ENCODE results near the gene ZCCHC7. TPM values are rescaled to one million over a fixed set of nuclear protein-coding genes. Genes with fewer than 3 reads are reported as not detected.

ZCCHC7 gene
- total and polyA plus RNA-seq, 9 of the 15 experiments (the other 6 are each of a cell fraction or from before 2014, with no cell fraction given), result 34.1 to 68.9 (median 48.8) TPM

DNA sequence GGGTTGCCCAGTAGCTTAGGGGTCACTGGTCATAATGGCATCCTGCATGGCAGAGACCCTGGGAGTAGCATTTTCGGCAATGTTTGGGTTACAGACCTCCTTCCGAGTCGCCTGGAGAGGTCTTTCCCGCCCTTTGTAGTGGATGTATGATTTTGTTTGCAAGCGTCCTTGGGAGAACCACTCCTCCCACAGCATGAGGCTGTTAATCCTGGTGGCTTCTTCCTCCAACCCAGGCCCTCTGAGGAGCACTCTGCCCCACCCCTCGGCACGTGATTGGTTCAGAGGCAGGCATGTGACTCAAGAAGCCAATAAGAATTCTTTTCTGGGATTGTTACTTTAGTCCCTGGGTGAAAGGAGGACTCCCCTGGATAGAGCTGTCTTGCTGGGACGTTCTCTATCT, 271.9 kb downstream of the ZCCHC7 start (continued):
- TF ChIP-seq, protein P1, sequence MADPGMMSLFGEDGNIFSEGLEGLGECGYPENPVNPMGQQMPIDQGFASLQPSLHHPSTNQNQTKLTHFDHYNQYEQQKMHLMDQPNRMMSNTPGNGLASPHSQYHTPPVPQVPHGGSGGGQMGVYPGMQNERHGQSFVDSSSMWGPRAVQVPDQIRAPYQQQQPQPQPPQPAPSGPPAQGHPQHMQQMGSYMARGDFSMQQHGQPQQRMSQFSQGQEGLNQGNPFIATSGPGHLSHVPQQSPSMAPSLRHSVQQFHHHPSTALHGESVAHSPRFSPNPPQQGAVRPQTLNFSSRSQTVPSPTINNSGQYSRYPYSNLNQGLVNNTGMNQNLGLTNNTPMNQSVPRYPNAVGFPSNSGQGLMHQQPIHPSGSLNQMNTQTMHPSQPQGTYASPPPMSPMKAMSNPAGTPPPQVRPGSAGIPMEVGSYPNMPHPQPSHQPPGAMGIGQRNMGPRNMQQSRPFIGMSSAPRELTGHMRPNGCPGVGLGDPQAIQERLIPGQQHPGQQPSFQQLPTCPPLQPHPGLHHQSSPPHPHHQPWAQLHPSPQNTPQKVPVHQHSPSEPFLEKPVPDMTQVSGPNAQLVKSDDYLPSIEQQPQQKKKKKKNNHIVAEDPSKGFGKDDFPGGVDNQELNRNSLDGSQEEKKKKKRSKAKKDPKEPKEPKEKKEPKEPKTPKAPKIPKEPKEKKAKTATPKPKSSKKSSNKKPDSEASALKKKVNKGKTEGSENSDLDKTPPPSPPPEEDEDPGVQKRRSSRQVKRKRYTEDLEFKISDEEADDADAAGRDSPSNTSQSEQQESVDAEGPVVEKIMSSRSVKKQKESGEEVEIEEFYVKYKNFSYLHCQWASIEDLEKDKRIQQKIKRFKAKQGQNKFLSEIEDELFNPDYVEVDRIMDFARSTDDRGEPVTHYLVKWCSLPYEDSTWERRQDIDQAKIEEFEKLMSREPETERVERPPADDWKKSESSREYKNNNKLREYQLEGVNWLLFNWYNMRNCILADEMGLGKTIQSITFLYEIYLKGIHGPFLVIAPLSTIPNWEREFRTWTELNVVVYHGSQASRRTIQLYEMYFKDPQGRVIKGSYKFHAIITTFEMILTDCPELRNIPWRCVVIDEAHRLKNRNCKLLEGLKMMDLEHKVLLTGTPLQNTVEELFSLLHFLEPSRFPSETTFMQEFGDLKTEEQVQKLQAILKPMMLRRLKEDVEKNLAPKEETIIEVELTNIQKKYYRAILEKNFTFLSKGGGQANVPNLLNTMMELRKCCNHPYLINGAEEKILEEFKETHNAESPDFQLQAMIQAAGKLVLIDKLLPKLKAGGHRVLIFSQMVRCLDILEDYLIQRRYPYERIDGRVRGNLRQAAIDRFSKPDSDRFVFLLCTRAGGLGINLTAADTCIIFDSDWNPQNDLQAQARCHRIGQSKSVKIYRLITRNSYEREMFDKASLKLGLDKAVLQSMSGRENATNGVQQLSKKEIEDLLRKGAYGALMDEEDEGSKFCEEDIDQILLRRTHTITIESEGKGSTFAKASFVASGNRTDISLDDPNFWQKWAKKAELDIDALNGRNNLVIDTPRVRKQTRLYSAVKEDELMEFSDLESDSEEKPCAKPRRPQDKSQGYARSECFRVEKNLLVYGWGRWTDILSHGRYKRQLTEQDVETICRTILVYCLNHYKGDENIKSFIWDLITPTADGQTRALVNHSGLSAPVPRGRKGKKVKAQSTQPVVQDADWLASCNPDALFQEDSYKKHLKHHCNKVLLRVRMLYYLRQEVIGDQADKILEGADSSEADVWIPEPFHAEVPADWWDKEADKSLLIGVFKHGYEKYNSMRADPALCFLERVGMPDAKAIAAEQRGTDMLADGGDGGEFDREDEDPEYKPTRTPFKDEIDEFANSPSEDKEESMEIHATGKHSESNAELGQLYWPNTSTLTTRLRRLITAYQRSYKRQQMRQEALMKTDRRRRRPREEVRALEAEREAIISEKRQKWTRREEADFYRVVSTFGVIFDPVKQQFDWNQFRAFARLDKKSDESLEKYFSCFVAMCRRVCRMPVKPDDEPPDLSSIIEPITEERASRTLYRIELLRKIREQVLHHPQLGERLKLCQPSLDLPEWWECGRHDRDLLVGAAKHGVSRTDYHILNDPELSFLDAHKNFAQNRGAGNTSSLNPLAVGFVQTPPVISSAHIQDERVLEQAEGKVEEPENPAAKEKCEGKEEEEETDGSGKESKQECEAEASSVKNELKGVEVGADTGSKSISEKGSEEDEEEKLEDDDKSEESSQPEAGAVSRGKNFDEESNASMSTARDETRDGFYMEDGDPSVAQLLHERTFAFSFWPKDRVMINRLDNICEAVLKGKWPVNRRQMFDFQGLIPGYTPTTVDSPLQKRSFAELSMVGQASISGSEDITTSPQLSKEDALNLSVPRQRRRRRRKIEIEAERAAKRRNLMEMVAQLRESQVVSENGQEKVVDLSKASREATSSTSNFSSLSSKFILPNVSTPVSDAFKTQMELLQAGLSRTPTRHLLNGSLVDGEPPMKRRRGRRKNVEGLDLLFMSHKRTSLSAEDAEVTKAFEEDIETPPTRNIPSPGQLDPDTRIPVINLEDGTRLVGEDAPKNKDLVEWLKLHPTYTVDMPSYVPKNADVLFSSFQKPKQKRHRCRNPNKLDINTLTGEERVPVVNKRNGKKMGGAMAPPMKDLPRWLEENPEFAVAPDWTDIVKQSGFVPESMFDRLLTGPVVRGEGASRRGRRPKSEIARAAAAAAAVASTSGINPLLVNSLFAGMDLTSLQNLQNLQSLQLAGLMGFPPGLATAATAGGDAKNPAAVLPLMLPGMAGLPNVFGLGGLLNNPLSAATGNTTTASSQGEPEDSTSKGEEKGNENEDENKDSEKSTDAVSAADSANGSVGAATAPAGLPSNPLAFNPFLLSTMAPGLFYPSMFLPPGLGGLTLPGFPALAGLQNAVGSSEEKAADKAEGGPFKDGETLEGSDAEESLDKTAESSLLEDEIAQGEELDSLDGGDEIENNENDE (IDR thresholded peaks at IDR 0.05; ENCODE audit: low read depth, low read length), result no peak
- TF ChIP-seq JUN (IDR thresholded peaks at IDR 0.05; ENCODE audit: borderline replicate concordance, low read depth, low read length) (no peak), JUN (CRISPR knock-in tag; IDR thresholded peaks at IDR 0.05; ENCODE audit: borderline replicate concordance) (no peak), NUFIP1 (IDR thresholded peaks at IDR 0.05; ENCODE audit: partially characterized antibody) (no peak), HDAC3 (IDR thresholded peaks at IDR 0.05; ENCODE audit: borderline replicate concordance, partially characterized antibody) (no peak), ZNF140 (CRISPR knock-in tag; IDR thresholded peaks at IDR 0.05) (no peak), L3MBTL2 (IDR thresholded peaks at IDR 0.05) (peak; percentile 70), SRSF1 (IDR thresholded peaks at IDR 0.05; ENCODE audit: low read depth, low read length) (no peak), NR2C2 (CRISPR knock-in tag; IDR thresholded peaks at IDR 0.05) (no peak), NR2C2 (tag; IDR thresholded peaks at IDR 0.05) (0 out of 2 replicates have a peak, but pooled peaks have one; percentile 23), SMAD1 (IDR thresholded peaks at IDR 0.05; ENCODE audit: low read depth, low read length, partially characterized antibody) (no peak), NR2C1 (IDR thresholded peaks at IDR 0.05) (peak; percentile 44; the same call in 1 of the 2 replicates), NR2C1 (tag; IDR thresholded peaks at IDR 0.05) (peak; percentile 57; the same call in 1 of the 2 replicates), MXI1 (IDR thresholded peaks at IDR 0.05; ENCODE audit: low read depth, low read length) (no peak), KAT2B (IDR thresholded peaks at IDR 0.05; ENCODE audit: low read depth, low read length) (no peak), ZBTB7A (IDR thresholded peaks at IDR 0.05; ENCODE audit: borderline replicate concordance, control insufficient read depth, low read depth, low read length) (no peak), BHLHE40 (IDR thresholded peaks at IDR 0.05; ENCODE audit: low read length) (peak; percentile 52), KLF10 (CRISPR knock-in tag; IDR thresholded peaks at IDR 0.05) (no peak), ILK (tag; IDR thresholded peaks at IDR 0.05; ENCODE audit: borderline replicate concordance, low read depth) (no peak)
- TF ChIP-seq, protein P2, sequence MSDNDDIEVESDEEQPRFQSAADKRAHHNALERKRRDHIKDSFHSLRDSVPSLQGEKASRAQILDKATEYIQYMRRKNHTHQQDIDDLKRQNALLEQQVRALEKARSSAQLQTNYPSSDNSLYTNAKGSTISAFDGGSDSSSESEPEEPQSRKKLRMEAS (CRISPR knock-in tag; IDR thresholded peaks at IDR 0.05), result peak; percentile 42; the same call in 1 of the 2 replicates
